ENCODE data around the gene ASCL4. TPM values are rescaled to one million over a fixed set of nuclear protein-coding genes. Genes with fewer than 3 reads are reported as not detected.

The ASCL4 gene
- total RNA-seq, 1 experiment from 2014 or later: not detected

DNA sequence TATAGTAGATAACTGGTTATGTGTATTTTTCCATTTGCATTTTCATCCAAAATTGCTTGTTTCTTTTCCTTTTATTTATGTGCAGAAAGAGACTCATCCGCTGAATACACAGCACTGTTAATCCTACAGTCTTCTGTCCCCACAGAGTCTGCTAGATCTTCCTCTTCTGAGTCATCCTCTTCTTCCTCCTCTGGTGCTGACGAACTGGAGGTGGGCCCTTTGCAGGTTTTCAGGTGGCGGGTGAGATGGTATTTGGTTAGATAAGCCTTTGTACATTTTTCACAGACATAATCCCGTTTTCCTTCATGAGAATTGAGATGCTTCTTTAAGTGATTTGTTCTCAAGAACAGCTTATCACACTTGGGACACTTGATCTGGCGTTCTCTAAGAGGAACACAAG, 40.4 kb upstream of the ASCL4 start:
- no peak overlapping the region for H3K18ac ChIP-seq (ENCODE audit: insufficient read length, low read depth, low read length)
- no peak overlapping the region for H2AK5ac ChIP-seq (ENCODE audit: insufficient read length, low read length)
- H2BK5ac ChIP-seq (ENCODE audit: insufficient read length, low read length): no peak overlapping the region
- H3K4me2 ChIP-seq (ENCODE audit: insufficient read depth, insufficient read length, low read length): no peak overlapping the region
- DNase-seq: no peak
- no peak overlapping the region for H3K23ac ChIP-seq (ENCODE audit: insufficient read length, low read depth, low read length)
- H3K27ac ChIP-seq (ENCODE audit: insufficient read length, low read depth, low read length): no peak overlapping the region
- Mint-ChIP-seq H3K36me3 (ENCODE audit: insufficient read depth in 1 of 3, low read depth in 3 of 3) (peaks cover 9 to 53% (median 50%) of the 10 kb centered on the region in 3 experiments; a peak in 6 of 7 replicates), H3K27me3 (ENCODE audit: low read depth) (no peaks in the 10 kb centered on the region), H3K4me3 (no peak overlapping the region), H3K9me3 (no peaks in the 10 kb centered on the region), H3K4me1 (no peaks in the 10 kb centered on the region), H3K27ac (no peak overlapping the region)
- H2BK12ac ChIP-seq (ENCODE audit: insufficient read length, low read depth, low read length): no peak overlapping the region
- no peaks in the 10 kb centered on the region for H3K27me3 ChIP-seq (ENCODE audit: insufficient read depth, low read length)
- H3K4me1 ChIP-seq (ENCODE audit: insufficient read depth, low read length): no peaks in the 10 kb centered on the region
- WGBS (ENCODE audit: extremely low coverage, insufficient read length, low lambda C conversion rate): no CpG with 5 or more reads among the region's 5 CpGs
- H2BK20ac ChIP-seq (ENCODE audit: low read depth, low read length, poor library complexity, severe bottlenecking): no peak overlapping the region
- no peak overlapping the region for H3K14ac ChIP-seq (ENCODE audit: insufficient read depth, low read length)
- H3K9ac ChIP-seq (ENCODE audit: extremely low read depth, insufficient read length, low read length): no peak overlapping the region
- H2BK15ac ChIP-seq (ENCODE audit: low read depth, low read length): no peak overlapping the region
- H3T11ph ChIP-seq (ENCODE audit: low read length): no peak overlapping the region
- no peak overlapping the region for H4K8ac ChIP-seq (replicated peaks; ENCODE audit: insufficient read length, low read depth, low read length)
- no peaks in the 10 kb centered on the region for H3K23me2 ChIP-seq (ENCODE audit: insufficient read length, low read depth, low read length, poor library complexity, severe bottlenecking)
- no peaks in the 10 kb centered on the region for H3K79me2 ChIP-seq (ENCODE audit: insufficient read depth, low read length)
- no peak overlapping the region for H4K91ac ChIP-seq (ENCODE audit: insufficient read length, low read depth, low read length)
- H2AFZ ChIP-seq (ENCODE audit: low read length): no peak overlapping the region
- no peaks in the 10 kb centered on the region for H3K9me3 ChIP-seq (ENCODE audit: control insufficient read depth, low read depth, low read length)
- no peak overlapping the region for H3K56ac ChIP-seq (ENCODE audit: insufficient read length, low read depth, low read length)
- H3K4ac ChIP-seq (ENCODE audit: low read depth, low read length): no peak overlapping the region
- no peak overlapping the region for H4K5ac ChIP-seq (ENCODE audit: insufficient read length, low read depth, low read length)
- TF ChIP-seq, protein P1, sequence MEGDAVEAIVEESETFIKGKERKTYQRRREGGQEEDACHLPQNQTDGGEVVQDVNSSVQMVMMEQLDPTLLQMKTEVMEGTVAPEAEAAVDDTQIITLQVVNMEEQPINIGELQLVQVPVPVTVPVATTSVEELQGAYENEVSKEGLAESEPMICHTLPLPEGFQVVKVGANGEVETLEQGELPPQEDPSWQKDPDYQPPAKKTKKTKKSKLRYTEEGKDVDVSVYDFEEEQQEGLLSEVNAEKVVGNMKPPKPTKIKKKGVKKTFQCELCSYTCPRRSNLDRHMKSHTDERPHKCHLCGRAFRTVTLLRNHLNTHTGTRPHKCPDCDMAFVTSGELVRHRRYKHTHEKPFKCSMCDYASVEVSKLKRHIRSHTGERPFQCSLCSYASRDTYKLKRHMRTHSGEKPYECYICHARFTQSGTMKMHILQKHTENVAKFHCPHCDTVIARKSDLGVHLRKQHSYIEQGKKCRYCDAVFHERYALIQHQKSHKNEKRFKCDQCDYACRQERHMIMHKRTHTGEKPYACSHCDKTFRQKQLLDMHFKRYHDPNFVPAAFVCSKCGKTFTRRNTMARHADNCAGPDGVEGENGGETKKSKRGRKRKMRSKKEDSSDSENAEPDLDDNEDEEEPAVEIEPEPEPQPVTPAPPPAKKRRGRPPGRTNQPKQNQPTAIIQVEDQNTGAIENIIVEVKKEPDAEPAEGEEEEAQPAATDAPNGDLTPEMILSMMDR (conservative IDR thresholded peaks at IDR 0.05): no peak
- peaks cover 2% of the 10 kb centered on the region for H3K79me1 ChIP-seq (ENCODE audit: insufficient read depth, low read depth, low read length, poor library complexity, severe bottlenecking)
- no peak overlapping the region for H2BK120ac ChIP-seq (ENCODE audit: low read depth, low read length, poor library complexity, severe bottlenecking)
- no peaks in the 10 kb centered on the region for H4K20me1 ChIP-seq (ENCODE audit: control insufficient read depth, insufficient read depth, insufficient read length)

All from H9 (cell line).